Kidney epithelial cell (primary cell): ENCODE measurements around the gene DEFB127. TPM values are rescaled to one million over a fixed set of nuclear protein-coding genes. Genes with fewer than 3 reads are reported as not detected.
"Not testable (repeated sequence)": the region's sequence is repeated elsewhere in the genome, so short reads cannot be mapped to it uniquely, and the experiment has no call there.

Source experiments
- DNase-seq: peaks from one replicate; pipeline ENCODE4 v3.0.0-alpha.2; 2010; ENCODE audit warnings: low read depth
- H3K27me3 ChIP-seq: 2 replicates; pipeline ENCODE4 v1.6.0; 2011; ENCODE audit warnings: low read length; ENCODE audit not compliant: control insufficient read depth, insufficient read depth
- H3K36me3 ChIP-seq: 2 replicates; pipeline ENCODE4 v1.5.1; 2011; ENCODE audit warnings: low read length; ENCODE audit not compliant: control insufficient read depth, insufficient read depth
- H3K4me3 ChIP-seq: 2 replicates; pipeline ENCODE4 v1.5.1; 2011; ENCODE audit warnings: low read depth, mild to moderate bottlenecking, control low read depth, low read length
- CTCF ChIP-seq: IDR thresholded peaks from 2 replicates; pipeline ENCODE4 v1.5.1; 2011; ENCODE audit warnings: mild to moderate bottlenecking, moderate library complexity, low read length, control low read depth, inconsistent platforms; ENCODE audit not compliant: insufficient read depth, poor library complexity, severe bottlenecking
- total RNA-seq: library from RNA; depleted of rRNA; stranded (reverse); fragments of >200 nt; gene quantifications from 2 replicates; pipeline ENCODE4 v1.2.3, GENCODE V29; 2015

DEFB127 gene
- not detected in 2 replicates for total RNA-seq

GRCh38 chr20:157154-157553 is at the start of gene DEFB127:
TSS of gene DEFB127 (plus strand) at chr20:157454. CDS start at chr20:157545, 91 bp downstream.
- no peak for TF ChIP-seq CTCF
- no peak for DNase-seq

GRCh38 chr20:112396-112795 is 44.9 kb upstream of the DEFB127 start:
- TF ChIP-seq CTCF = no peak
- no peak overlapping the region for H3K4me3 ChIP-seq
- H3K27me3 ChIP-seq = no peaks in the 10 kb centered on the region
- no peak for DNase-seq
- no peaks in the 10 kb centered on the region for H3K36me3 ChIP-seq

More at GRCh38 chr20:157154-157553, at the start of gene DEFB127:
- no peaks in the 10 kb centered on the region for H3K27me3 ChIP-seq
- H3K36me3 ChIP-seq = no peaks in the 10 kb centered on the region
- no peak within 1 kb of the TSS for H3K4me3 ChIP-seq

- Histone ChIP-seq H3K36me3 (no peaks in the 10 kb centered on the region), H3K4me3 (no peak overlapping the region), H3K27me3 (no peaks in the 10 kb centered on the region)
- TF ChIP-seq CTCF = no peak
- DNase-seq = no peak
Observed at GRCh38 chr20:117518-117917, 39.7 kb upstream of the DEFB127 start.

- not testable (repeated sequence) for H3K4me3 ChIP-seq, H3K27me3 ChIP-seq, H3K36me3 ChIP-seq, DNase-seq
Observed at GRCh38 chr20:129786-130323, 27.4 kb upstream of the DEFB127 start.

- DNase-seq = no peak
- peaks cover 3% of the 10 kb centered on the region for H3K27me3 ChIP-seq
- no peaks in the 10 kb centered on the region for H3K36me3 ChIP-seq
- H3K4me3 ChIP-seq = no peak overlapping the region
- peak; percentile 16 for TF ChIP-seq CTCF
Observed at GRCh38 chr20:137668-138490, 19.4 kb upstream of the DEFB127 start.

- H3K27me3 ChIP-seq = peaks cover 8% of the 10 kb centered on the region
- no peaks in the 10 kb centered on the region for H3K36me3 ChIP-seq
- DNase-seq = no peak
- TF ChIP-seq CTCF = no peak
- no peak within 1 kb of the TSS for H3K4me3 ChIP-seq
Observed at GRCh38 chr20:142290-142689, 15.0 kb upstream of the DEFB127 start, which contains the start of gene DEFB126. TSS of gene DEFB126 (plus strand) at chr20:142590. CDS start at chr20:142629, 39 bp downstream.
